HG02885 (cell line): ENCODE measurements around the gene GPR143.

Experiments used
- ATAC-seq: cut with Tn5 transposase; IDR thresholded peaks from one replicate; pipeline ENCODE4 v1.9.1; 2021; ENCODE audit warnings: mild to moderate bottlenecking; ENCODE audit not compliant: unreplicated experiment, poor library complexity

GPR143 gene

DNA sequence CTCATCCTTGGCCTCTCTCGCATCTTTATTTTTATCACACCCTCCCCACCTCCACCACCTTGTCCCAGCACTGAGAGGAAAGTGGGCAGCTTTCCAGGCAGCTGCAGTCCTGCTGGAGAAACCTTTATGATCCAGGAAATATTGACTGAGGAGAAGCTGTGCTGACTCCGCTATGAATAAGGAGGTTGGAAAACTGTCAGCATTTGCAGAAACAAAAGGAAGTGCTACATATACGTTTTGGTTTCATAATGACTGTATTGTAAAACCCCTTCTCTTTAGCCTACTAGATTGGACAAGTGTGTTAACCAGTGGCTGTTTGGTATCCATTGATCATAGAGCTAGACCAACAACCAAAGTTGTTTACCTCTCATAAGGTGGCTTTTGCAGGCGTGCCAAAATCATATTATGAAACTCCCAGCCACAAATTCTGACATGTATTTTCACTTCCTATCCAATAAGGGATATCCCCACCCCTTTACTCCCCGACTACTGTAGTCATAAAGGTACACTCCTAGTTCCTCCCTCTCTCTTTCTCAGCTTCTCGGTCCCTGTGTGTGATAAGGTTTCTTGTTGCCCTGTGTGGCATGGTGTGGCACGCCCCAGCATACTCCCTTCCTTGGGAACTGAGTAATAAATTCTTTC lies 88.4 kb downstream of the GPR143 start:
- peak; percentile 98 for ATAC-seq

DNA sequence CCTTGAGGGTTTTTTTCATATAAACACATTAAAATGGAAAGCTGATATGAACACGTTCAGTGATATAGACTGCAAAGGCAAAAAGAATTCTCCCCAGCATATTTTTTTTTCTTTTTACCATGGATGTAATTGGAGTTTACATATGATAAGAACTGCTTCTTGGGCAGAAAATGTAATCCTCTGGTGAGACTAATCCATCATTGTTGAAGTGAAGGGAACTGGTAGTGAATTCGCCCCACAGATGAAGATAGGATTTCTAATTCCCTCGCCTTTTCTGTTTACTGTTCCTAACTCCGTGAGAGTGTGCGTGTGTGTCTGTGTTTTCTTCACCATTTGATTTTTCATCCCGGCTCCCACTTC lies 88.9 kb downstream of the GPR143 start:
- ATAC-seq, result no peak

DNA sequence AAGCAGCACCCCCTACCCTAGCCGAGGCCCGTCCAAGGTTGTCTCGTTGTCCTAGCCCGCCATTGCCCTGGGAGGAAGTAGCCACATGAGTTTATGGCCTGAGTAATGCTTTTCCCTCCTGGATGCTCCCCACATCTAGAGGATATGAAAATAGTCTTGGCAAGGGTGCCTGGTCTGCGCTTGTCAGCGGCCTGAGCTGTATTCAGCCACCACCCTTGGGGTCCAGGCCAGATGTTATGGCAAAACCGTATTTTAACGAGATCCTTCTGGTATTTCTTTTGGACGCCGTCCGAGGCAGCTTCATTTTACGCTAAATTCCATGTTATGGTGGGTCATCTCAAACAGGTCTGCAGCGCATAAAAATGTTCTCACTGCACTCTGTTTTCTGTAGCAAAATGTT lies 89.3 kb downstream of the GPR143 start:
- ATAC-seq, result no peak
